NCI-H774 (cell line): ENCODE results near the gene PCSK4.
"Not testable (repeated sequence)": the region's sequence is repeated elsewhere in the genome, so short reads cannot be mapped to it uniquely, and the experiment has no call there.

Experiments used
- DNase-seq: peaks from one replicate; lab custom pipeline; 2025; lab: John Stamatoyannopoulos, UW

PCSK4 gene

GRCh38 chr19:1503925-1504773 lies 14.0 kb upstream of the PCSK4 start:
- no peak for DNase-seq

- DNase-seq: peak; percentile 13
These were observed 13.2 kb upstream of the PCSK4 start for GRCh38 chr19:1503089-1503924.

DNA sequence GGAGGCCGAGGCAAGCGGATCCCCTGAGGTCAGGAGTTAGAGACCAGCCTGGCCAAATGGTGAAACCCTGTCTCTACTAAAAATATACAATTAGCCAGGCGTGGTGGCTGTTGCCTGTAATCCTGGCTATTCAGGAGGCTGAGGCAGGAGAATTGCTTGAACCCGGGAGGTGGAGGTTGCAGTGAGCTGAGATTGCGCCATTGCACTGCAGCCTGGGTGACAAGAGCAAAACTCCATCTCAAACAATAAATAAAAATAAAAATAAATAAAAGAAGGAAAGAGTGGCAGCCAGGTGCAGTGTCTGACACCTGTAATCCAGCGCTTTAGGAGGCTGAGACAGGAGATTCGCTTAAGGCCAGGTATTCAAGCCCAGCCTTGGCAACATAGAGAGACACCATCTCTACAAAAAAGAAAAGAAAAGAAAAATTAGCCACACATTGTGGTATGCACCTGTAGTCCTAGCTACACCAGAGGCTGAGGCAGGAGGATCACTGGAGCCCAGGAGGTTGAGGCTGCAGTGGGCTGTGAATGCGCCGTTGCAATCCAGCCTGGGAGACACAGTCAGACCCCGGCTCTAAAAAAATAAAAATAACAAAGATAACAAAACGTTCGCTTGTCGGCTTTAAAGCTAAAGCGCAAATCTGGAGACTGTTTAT lies 12.4 kb upstream of the PCSK4 start:
- DNase-seq: no peak

DNA sequence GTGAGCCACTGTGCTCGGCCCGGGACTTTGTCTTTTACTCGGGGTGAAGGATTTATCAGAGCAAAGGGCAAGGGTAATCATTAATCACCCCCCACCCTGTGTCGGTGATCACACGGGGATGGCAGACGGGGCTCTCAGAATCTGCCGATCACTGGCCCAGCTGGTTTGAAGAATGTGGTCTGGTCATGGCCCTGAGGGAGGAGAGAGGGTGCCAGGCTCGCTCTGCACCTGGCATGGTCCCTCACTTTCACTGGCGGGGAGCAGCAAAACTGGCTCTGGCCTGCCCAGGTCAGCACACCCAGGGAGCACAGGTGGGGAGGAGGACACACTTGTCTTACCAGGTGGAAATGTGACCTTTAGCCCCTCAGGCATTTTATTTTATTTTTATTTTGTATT lies 11.0 kb upstream of the PCSK4 start:
- DNase-seq: no peak

DNA sequence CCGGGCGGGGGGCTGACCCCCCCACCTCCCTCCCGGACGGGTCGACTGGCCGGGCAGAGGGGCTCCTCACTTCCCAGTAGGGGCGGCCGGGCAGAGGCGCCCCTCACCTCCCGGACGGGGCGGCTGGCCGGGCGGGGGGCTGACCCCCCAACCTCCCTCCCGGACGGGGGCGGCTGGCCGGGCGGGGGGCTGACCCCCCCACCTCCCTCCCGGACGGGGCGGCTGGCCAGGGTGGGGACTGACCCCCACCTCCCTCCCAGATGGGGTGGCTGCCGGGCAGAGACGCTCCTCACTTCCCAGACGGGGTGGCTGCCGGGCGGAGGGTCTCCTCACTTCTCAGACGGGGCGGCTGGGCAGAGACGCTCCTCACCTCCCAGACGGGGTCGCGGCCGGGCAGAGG lies 9.1 kb upstream of the PCSK4 start:
- not testable (repeated sequence) for DNase-seq

- DNase-seq: no peak
These were observed 7.6 kb upstream of the PCSK4 start for GRCh38 chr19:1497578-1498235.

DNA sequence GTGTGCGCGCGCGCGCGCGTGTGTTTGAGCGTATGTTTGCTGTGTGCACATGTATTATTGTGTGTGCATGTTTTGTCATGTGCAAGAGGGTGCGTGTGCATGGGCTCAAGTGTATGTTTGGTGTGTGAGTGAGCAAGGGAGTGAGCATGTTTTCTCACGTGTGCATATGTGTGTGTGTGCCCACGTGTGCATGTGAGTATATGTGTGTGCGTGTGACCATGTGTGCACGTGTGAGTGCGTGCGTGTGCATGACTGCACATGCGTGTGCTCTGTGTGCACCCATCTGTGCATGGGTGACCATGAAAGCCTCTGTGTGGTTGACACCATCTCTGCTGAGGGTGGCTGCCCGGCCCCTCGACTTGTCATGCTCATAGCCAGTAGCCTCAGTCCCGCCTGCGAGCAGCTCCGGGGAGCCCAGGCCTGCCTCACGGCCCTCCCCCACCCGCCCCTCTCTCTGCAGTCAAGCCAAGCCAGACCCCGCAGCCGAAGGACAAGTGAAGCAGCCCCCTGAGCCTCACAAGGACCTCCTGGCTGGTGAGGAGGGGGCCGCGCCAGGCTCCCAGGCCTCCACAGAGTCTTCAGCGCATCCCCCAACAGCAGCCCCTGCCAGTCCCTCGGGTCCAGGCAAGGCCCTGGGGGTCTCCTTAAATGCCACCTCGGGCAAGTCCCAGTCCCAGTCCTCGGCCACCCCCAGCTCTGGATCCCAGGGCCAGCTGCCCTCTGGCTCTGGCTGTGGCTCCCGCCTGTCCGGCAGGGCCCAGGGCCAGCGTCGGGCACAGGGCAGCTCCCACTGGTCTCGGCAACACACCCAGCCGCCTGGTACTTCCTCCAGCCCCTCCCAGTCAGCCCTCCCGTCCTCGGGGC lies 6.8 kb upstream of the PCSK4 start:
- DNase-seq: no peak

DNA sequence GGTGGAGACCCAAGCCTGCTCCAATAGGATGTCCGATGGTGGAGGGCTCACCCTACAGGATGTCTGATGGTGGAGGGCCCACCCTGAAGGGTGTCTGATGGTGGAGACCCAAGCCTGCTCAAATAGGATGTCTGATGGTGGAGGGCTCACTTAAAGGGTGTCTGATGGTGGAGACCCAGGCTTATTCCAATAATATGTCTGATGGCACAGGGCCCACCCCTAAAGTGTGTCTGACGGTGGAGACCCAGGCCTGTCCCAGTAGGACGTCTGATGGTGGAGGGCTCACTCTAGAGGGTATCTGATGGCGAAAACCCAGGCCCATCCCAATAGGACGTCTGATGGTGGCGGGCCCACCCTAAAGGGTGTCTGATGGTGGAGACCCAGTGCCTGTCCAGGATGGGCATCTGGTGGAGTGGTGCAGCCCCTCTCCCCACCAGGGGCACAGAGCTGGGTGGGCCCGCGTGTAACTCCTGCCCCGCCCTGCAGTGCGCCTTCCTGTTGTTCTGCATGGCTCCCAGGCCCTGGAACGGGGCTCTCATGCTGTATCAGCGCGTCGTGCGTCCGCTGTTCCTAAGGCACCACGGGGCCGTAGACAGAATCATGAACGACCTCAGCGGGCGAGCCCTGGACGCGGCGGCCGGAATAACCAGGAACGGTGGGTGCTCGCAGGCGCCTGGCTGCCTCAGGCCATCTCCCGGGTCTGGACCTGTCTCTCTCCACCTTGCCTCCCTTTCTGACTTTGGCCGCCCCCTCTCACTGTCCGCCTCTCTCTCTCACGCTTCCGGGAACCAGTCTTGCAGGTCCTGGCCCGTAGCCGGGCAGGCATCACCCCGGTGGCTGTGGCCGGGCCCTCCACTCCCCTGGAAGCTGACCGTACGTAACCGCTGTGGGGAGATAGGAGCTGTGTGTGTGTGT lies 5.9 kb upstream of the PCSK4 start:
- no peak for DNase-seq

- no peak for DNase-seq
These were observed 5.1 kb upstream of the PCSK4 start for GRCh38 chr19:1495051-1495798.

GRCh38 chr19:1494115-1494815 lies 4.1 kb upstream of the PCSK4 start:
- no peak for DNase-seq

DNA sequence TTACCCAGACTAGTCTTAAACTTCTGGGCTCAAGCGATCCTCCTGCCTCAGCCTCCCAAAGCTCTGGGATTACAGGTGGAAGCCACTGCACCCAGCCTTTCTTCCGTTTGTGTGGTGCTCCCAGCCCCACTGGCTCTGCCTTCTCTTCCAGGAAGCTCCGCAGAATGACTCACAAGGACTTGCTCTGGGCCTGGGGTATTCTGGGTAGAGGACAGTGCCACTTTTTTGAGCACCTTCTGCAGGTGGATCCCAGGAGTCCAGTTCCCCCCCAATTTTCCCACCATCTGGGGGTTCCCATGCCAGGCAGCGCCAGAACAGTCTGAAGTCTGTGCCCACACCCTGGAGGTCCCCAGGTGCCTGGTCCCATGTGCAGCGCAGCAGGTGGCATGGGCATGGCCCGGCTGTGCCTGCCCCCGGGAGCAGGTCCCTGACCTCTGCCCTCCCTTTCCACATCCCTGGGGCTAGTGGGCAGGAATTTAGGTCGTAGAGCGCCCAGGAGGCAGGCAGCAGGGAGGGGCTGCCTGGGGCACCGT lies 2.4 kb upstream of the PCSK4 start:
- DNase-seq: no peak

DNA sequence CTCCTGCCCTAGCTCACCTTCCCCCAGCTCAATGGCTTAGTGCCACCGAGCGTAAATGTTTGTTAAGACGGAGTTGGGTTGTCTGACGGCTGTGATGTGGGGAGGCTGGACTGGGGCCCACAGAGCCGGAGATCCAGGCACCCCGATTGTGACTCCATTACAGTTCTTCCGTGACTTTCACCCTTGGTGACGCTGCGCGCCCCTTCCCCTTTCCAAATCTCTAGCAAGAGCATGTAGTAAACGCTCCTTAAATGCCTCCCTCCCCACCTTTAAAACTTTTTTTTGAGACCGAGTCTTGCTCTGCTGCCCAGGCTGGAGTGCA lies 1.7 kb upstream of the PCSK4 start:
- DNase-seq: no peak

- no peak for DNase-seq
These were observed 1.1 kb upstream of the PCSK4 start, which contains the start of gene REEP6 for GRCh38 chr19:1491114-1491848. Gene REEP6 (plus strand): TSS chr19:1491181. CDS start chr19:1491270, 89 bp downstream.

- DNase-seq: no peak
These were observed 463 bp downstream of the PCSK4 start for GRCh38 chr19:1489463-1490310.

GRCh38 chr19:1488282-1488601 lies 1.9 kb downstream of the PCSK4 start:
- DNase-seq: no peak

DNA sequence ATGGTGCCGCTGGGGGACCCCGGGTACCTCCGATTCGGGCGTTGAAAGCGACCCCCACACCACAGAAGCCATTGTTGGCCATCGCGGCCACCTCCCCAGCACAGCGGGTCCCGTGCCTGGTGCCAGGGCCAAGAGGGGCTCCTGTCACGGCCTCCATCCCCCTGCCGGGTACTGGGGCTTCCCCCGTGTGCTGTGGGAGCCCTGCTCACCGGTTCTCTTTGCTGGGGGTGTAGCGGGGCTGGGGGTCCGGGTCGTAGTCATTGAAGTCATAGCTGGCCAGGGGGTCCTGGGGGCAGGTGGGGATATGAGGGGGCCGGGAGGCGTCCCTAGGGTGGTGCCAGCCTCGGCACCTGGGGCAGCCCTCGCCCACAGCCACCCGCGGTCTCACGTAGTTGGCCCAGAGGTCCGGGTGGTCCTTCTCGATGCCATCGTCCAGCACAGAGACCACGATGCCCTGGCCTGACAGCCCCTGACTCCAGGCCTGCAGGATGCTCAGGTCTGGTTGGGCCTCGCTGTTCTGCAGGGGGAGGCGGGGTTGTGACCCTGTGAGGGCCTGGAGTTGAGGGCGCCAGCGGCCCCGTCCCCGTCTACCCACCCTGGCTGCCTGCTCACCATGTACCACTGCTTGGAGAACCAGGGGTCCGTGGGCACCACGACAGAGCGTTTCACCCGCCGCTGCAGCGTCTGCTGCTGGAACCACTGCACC lies 2.4 kb downstream of the PCSK4 start:
- DNase-seq: no peak
